ENCODE measurements around the gene CWC25. TPM values are rescaled to one million over a fixed set of nuclear protein-coding genes. Genes with fewer than 3 reads are reported as not detected.
"Not testable (repeated sequence)": the region's sequence is repeated elsewhere in the genome, so short reads cannot be mapped to it uniquely, and the experiment has no call there.

The CWC25 gene
- total RNA-seq, 1 donor from 2014 or later = 12.4 TPM

GRCh38 chr17:38796451-38797157, 28.5 kb downstream of the CWC25 start:
- Mint-ChIP-seq H3K9me3 (ENCODE audit: unreplicated experiment) (no peaks in the 10 kb centered on the region), H3K4me3 (ENCODE audit: unreplicated experiment) (peak overlapping the region; percentile 98), H3K27me3 (ENCODE audit: low read depth, unreplicated experiment) (no peaks in the 10 kb centered on the region), H3K4me1 (ENCODE audit: low read depth, unreplicated experiment) (peaks cover 20% of the 10 kb centered on the region), H3K36me3 (ENCODE audit: low read depth, unreplicated experiment) (peaks cover 11% of the 10 kb centered on the region), H3K27ac (ENCODE audit: unreplicated experiment) (no peak overlapping the region)
- H3K27ac ChIP-seq (ENCODE audit: low read depth, low read length) = no peak overlapping the region
- H3K36me3 ChIP-seq (ENCODE audit: insufficient read depth, low read length) = peaks cover 6% of the 10 kb centered on the region
- no peak for TF ChIP-seq EZH2 (IDR thresholded peaks at IDR 0.05; ENCODE audit: insufficient read depth, low read length)
- no peak for TF ChIP-seq CTCF (IDR thresholded peaks at IDR 0.05; ENCODE audit: insufficient read depth, low read depth, low read length)
- no peak overlapping the region for H3K9ac ChIP-seq (ENCODE audit: low read length)
- DNase-seq (ENCODE audit: low read depth) (no peak), FAIRE-seq (no peak)
- no peak overlapping the region for H2AFZ ChIP-seq (ENCODE audit: low read depth, low read length)
- peak overlapping the region; percentile 25 for H3K4me3 ChIP-seq (ENCODE audit: insufficient read depth, low read depth, low read length)
- peak overlapping the region; percentile 97 for H3K4me2 ChIP-seq (ENCODE audit: low read length)
- peaks cover 22% of the 10 kb centered on the region for H3K4me1 ChIP-seq (ENCODE audit: insufficient read depth, low read length)
- peaks cover 59% of the 10 kb centered on the region for H4K20me1 ChIP-seq (ENCODE audit: insufficient read depth, low read length)
- H3K27me3 ChIP-seq (ENCODE audit: insufficient read depth, low read length) = no peaks in the 10 kb centered on the region
- H3K9me3 ChIP-seq (ENCODE audit: insufficient read depth, low read depth, low read length) = no peaks in the 10 kb centered on the region
- peaks cover 71% of the 10 kb centered on the region for H3K79me2 ChIP-seq (ENCODE audit: insufficient read depth, low read length)

GRCh38 chr17:38794221-38794620, 30.9 kb downstream of the CWC25 start:
- Mint-ChIP-seq H3K4me1 (ENCODE audit: low read depth, unreplicated experiment) (peaks cover 27% of the 10 kb centered on the region), H3K4me3 (ENCODE audit: unreplicated experiment) (no peak overlapping the region), H3K27ac (ENCODE audit: unreplicated experiment) (no peak overlapping the region), H3K27me3 (ENCODE audit: low read depth, unreplicated experiment) (no peaks in the 10 kb centered on the region), H3K9me3 (ENCODE audit: unreplicated experiment) (no peaks in the 10 kb centered on the region), H3K36me3 (ENCODE audit: low read depth, unreplicated experiment) (peaks cover 9% of the 10 kb centered on the region)
- no peaks in the 10 kb centered on the region for H3K27me3 ChIP-seq (ENCODE audit: insufficient read depth, low read length)
- DNase-seq (ENCODE audit: low read depth) (no peak), FAIRE-seq (no peak)
- no peak for TF ChIP-seq EZH2 (IDR thresholded peaks at IDR 0.05; ENCODE audit: insufficient read depth, low read length)
- TF ChIP-seq CTCF (IDR thresholded peaks at IDR 0.05; ENCODE audit: insufficient read depth, low read depth, low read length) = no peak
- no peak overlapping the region for H3K4me3 ChIP-seq (ENCODE audit: insufficient read depth, low read depth, low read length)
- H3K36me3 ChIP-seq (ENCODE audit: insufficient read depth, low read length) = no peaks in the 10 kb centered on the region
- H3K4me2 ChIP-seq (ENCODE audit: low read length) = no peak overlapping the region
- no peak overlapping the region for H3K9ac ChIP-seq (ENCODE audit: low read length)
- H3K79me2 ChIP-seq (ENCODE audit: insufficient read depth, low read length) = peaks cover 94% of the 10 kb centered on the region
- no peak overlapping the region for H2AFZ ChIP-seq (ENCODE audit: low read depth, low read length)
- peaks cover 33% of the 10 kb centered on the region for H3K4me1 ChIP-seq (ENCODE audit: insufficient read depth, low read length)
- H3K9me3 ChIP-seq (ENCODE audit: insufficient read depth, low read depth, low read length) = no peaks in the 10 kb centered on the region
- H3K27ac ChIP-seq (ENCODE audit: low read depth, low read length) = no peak overlapping the region
- H4K20me1 ChIP-seq (ENCODE audit: insufficient read depth, low read length) = peaks cover 77% of the 10 kb centered on the region

GRCh38 chr17:38791162-38791561, 34.0 kb downstream of the CWC25 start:
- TF ChIP-seq EZH2 (IDR thresholded peaks at IDR 0.05; ENCODE audit: insufficient read depth, low read length) (no peak), CTCF (IDR thresholded peaks at IDR 0.05; ENCODE audit: insufficient read depth, low read depth, low read length) (no peak)
- peaks cover 5% of the 10 kb centered on the region for H3K36me3 ChIP-seq (ENCODE audit: insufficient read depth, low read length)
- peaks cover 10% of the 10 kb centered on the region for H3K4me1 Mint-ChIP-seq (ENCODE audit: low read depth, unreplicated experiment)
- H3K4me3 Mint-ChIP-seq (ENCODE audit: unreplicated experiment) = no peak overlapping the region
- no peak overlapping the region for H3K4me3 ChIP-seq (ENCODE audit: insufficient read depth, low read depth, low read length)
- no peaks in the 10 kb centered on the region for H3K9me3 Mint-ChIP-seq (ENCODE audit: unreplicated experiment)
- no peaks in the 10 kb centered on the region for H3K27me3 ChIP-seq (ENCODE audit: insufficient read depth, low read length)
- H3K27me3 Mint-ChIP-seq (ENCODE audit: low read depth, unreplicated experiment) = no peaks in the 10 kb centered on the region
- FAIRE-seq (no peak), DNase-seq (ENCODE audit: low read depth) (no peak)
- peaks cover 12% of the 10 kb centered on the region for H3K36me3 Mint-ChIP-seq (ENCODE audit: low read depth, unreplicated experiment)
- no peak overlapping the region for H3K27ac Mint-ChIP-seq (ENCODE audit: unreplicated experiment)
- H3K9ac ChIP-seq (ENCODE audit: low read length) = no peak overlapping the region
- peaks cover 72% of the 10 kb centered on the region for H4K20me1 ChIP-seq (ENCODE audit: insufficient read depth, low read length)
- no peaks in the 10 kb centered on the region for H3K9me3 ChIP-seq (ENCODE audit: insufficient read depth, low read depth, low read length)
- H3K4me2 ChIP-seq (ENCODE audit: low read length) = no peak overlapping the region
- peaks cover 15% of the 10 kb centered on the region for H3K4me1 ChIP-seq (ENCODE audit: insufficient read depth, low read length)
- H3K79me2 ChIP-seq (ENCODE audit: insufficient read depth, low read length) = peaks cover 86% of the 10 kb centered on the region
- H2AFZ ChIP-seq (ENCODE audit: low read depth, low read length) = no peak overlapping the region
- H3K27ac ChIP-seq (ENCODE audit: low read depth, low read length) = no peak overlapping the region

- H3K9me3 Mint-ChIP-seq (ENCODE audit: unreplicated experiment); H3K9me3 ChIP-seq (ENCODE audit: insufficient read depth, low read depth, low read length); H3K9ac ChIP-seq (ENCODE audit: low read length); H3K4me3 Mint-ChIP-seq (ENCODE audit: unreplicated experiment); DNase-seq (ENCODE audit: low read depth); H3K27me3 Mint-ChIP-seq (ENCODE audit: low read depth, unreplicated experiment); H3K27ac ChIP-seq (ENCODE audit: low read depth, low read length); H3K27me3 ChIP-seq (ENCODE audit: insufficient read depth, low read length); H3K4me3 ChIP-seq (ENCODE audit: insufficient read depth, low read depth, low read length); H3K27ac Mint-ChIP-seq (ENCODE audit: unreplicated experiment); H2AFZ ChIP-seq (ENCODE audit: low read depth, low read length); FAIRE-seq: not testable (repeated sequence)
- peaks cover 10% of the 10 kb centered on the region for H3K4me1 Mint-ChIP-seq (ENCODE audit: low read depth, unreplicated experiment)
- H3K36me3 ChIP-seq (ENCODE audit: insufficient read depth, low read length) = peaks cover 11% of the 10 kb centered on the region
- H3K4me2 ChIP-seq (ENCODE audit: low read length) = peak overlapping the region; percentile 34
- H4K20me1 ChIP-seq (ENCODE audit: insufficient read depth, low read length) = peaks cover 69% of the 10 kb centered on the region
- H3K36me3 Mint-ChIP-seq (ENCODE audit: low read depth, unreplicated experiment) = peaks cover 12% of the 10 kb centered on the region
- H3K4me1 ChIP-seq (ENCODE audit: insufficient read depth, low read length) = peaks cover 15% of the 10 kb centered on the region
- H3K79me2 ChIP-seq (ENCODE audit: insufficient read depth, low read length) = peaks cover 76% of the 10 kb centered on the region
These were observed 34.9 kb downstream of the CWC25 start for GRCh38 chr17:38790148-38790707.

Data from astrocyte (in vitro differentiated cells and primary cell).